GM19397 (cell line): ENCODE data around the gene PACS2.

ENCODE experiments used
- ATAC-seq: cut with Tn5 transposase; IDR thresholded peaks from one replicate; pipeline ENCODE4 v1.9.1; 2021; ENCODE audit warnings: mild to moderate bottlenecking, moderate library complexity; ENCODE audit not compliant: unreplicated experiment

The PACS2 gene

DNA sequence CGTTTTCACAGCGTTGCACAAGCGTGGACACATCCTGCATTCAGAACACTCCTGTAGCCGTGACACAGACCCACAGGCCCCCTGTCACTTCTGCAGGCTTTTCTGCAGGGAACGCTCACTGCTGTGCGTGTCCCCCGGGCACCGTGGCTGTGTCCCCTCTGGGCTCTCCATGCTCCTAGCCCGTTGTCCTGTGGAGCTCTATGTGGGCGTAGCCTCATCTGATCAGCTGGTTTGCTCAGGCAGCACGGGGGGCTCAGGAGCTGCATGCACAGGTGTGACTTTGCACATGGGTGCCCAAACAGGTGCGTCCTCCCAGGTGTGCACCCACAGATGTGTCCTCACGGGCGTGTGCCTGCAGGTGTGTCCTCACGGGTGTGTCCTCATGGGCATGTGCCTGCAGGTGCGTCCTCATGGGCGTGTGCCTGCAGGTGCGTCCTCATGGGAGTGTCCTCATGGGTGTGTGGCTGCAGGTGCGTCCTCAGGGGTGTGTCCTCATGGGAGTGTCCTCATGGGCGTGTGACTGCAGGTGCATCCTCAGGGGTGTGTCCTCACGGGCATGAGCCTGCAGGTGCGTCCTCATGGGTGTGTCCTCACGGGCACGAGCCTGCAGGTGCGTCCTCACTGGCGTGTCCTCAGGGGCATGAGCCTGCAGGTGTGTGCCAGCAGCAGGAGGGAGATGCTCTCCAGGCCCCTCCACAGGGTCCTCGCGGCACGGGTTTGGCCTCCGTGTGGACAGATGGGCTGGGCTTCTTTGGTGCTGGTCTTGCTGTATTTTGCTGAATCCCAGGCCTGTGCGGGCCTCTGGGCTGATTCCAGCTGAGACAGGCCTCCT lies 122.6 kb downstream of the PACS2 start:
- ATAC-seq, result no peak

DNA sequence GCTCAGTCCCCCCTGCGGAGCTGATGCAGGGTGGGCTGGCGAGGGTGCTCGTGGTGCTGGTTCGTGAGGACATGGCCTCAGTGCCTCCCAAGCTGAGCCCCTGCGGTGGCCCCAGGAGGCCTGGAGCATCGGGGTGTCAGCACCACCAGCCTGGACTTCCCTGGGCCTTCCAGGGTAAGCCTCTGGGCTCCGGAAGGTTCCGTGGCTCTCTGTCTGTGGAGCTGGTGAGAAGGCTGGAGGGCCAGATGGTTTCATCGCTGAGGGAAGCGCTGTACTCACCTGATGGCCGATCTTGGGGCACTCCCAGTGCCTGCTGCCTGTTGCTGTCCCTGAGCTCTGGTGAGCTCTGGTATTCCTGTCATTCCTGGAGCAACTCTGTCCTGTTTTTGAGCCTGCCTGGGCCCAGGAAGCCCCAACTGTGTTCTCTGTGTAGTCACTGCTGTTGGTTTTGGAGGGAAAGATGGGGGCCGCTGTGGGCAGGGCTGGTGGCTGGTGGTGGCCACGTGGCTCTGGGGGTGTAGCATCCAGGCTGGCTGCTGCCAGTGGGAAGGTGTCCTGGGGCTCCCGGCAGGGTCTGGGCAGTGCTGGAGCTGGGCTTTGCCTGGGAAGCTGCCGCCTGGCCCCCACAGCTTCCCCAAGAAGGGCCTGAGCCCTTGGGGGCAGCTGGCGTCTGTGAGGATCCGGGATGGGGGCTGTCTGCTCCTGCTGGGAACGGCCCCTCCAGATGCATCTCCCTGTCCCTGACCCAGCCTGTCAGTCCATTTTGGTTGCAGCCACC lies 123.4 kb downstream of the PACS2 start:
- ATAC-seq, result no peak

DNA sequence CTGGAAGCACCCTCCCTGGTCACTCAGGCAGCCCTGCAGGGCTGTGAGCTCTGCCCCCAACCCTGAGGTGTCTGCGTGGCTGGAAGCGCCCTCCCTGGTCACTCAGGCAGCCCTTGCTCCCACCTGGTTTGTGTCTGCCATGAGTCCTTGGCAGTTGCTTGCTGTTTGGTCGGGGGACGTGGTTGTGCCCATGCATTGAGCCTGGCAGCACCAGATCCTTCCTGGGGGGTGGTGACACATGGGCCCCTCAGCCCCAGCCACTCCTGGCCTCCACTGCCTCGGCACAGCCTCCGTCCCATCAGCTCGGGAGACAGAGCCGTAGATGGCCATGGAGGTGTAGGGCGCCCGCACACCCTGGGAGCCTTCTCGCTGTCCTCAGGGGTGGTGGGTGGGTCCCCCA lies 124.6 kb downstream of the PACS2 start:
- no peak for ATAC-seq

DNA sequence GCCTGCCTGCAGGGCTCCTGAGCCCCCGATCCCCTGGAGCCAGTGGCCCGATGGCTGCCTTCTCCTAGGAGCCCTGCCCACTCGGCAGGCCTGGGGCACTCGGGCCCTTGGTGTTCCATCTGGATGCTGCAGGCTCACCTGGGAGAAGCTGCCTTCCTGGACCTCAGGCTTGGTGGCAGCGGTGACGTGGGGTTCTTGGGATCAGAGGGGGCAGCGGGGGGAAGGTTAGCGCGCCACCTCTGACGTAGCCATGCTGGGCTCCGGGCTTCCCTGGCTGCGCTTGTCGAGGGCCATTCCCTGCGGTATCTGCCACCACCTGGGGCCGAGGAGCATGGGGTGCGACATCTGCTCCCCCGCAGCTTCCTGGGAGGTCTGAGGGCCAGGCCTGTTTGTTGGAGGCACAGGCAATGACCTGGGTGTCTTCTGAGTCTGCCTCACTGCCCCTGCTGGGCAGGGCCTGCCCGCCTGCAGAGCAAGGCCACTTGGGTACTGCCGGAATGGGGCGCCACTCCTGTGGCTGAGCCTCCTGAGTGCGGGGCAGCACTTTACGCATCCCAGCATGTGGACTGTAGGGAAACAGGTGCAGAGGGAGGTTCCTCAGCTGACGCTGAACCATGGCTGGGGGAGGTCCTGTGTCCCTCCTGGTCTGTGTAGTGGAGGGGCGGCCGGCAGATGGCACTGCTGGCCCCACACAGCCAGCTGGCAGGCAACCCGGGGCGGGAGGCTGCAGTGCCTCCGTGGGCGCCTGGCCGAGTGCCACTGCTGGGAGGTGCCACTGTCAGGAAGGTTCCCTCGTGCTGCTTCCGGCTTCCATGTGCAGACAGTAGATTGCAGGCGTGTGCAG lies 125.4 kb downstream of the PACS2 start:
- no peak for ATAC-seq

DNA sequence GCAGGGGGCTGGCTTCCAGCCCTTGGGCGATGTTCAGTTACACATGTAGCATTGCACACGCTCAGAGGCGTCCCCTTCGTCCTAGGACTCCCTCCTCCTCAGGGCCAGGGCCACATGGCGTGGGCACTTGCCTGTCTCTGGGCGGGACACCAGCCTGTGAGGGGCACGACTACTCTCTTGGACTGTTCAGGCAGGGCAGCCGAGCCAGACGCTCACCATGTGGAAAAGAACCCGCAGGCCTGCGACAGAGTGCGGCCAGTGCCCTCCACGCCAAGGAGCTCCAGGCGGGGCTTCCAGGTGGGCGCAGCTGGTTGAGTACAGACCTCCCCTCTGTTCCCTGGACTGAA lies 126.0 kb downstream of the PACS2 start:
- ATAC-seq, result no peak

DNA sequence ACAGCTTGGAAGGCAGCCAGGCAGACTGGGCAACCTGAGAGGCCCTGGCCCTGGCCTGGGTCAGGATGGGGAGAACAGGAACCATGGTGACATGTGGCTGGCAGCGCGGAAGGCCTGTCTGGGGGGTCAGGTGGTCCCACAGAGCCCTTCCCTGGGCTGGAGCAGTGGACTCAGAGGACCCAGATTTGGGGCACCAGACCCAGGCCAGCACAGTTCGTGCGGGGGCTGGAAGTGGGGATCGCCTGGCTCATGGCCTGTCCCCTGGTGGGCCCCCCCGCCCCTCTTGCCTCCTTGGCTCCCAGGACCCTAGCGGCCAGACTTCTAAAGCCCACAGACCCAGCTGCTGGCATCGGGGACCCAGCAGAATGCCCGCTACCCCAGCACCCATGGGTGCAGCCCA lies 126.4 kb downstream of the PACS2 start:
- ATAC-seq, result no peak

DNA sequence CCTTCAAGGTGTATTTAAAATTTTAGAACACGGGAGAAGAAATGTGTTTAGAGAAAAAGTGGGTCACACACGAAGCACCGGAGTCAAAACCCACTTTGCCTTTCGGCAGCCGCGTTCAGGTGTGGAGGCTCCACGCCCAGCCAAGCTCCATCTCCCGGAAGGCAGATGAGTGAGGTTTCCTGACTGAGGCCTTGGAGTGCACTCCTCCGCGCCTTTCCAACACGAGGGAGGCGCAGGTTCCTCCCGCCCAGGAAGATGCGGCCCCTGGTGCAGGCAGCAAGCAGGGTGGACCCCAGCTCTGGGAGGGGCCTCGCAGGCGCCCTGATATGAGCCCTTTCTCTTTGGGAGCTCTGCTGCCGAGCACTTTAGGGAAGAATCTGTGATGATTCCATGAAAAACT lies 127.6 kb downstream of the PACS2 start:
- no peak for ATAC-seq

DNA sequence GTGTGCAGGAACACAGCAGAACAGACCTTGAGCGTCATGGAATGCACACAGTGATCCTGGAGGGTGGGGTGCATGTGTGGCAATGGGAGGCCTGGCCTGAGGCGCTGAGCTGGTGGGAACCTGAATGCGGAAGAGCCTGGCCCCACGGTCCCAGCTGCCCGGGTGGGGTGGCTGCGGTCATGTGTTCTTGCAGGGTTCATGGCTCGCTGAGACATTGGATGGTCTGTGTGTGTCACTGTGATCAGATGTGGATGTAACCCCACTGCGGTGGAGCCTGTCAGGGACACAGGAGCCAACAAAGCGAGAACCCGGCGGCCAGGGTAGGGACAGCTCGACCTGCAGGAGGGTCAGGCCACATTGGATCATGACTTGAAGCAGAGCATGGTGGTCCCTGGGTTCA lies 128.3 kb downstream of the PACS2 start:
- no peak for ATAC-seq

DNA sequence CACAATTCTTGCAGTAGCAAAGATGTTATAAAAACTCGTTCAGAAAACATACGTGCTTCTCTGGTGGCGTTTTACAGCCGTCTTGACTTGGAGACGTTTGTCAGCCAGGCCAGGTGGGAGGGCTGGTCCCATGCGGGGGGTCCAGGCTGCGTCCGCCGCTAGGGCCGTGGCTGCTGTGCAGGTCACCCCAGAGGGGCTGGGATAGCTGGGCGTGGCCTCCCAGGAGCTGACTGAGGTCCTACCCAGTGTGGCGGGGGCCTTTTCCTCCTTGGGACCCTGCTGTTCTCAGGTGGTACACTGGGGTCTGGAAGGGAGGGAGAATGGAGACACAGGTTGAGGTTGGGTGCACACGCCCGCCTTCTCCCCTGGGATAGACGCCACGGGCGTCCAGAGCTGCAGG lies 130.3 kb downstream of the PACS2 start:
- no peak for ATAC-seq

DNA sequence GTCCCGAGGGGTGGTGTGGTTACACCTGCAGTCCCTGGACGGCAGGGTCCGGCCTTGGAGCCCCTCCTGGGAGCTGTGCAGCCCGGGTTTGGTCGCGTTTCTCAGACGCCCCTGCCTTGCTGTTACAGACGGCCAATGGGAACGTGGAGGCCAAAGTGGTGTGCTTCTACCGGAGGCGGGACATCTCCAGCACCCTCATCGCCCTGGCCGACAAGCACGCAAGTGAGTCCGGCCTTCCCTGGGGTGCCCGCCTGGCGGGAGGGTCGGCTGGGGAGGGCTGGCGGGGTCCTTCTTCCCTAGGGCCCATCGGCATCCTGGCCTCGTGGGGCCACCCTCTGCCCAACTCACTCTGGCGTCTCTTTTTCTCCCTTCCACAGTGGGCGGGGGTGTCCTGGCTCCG lies 130.7 kb downstream of the PACS2 start:
- no peak for ATAC-seq

DNA sequence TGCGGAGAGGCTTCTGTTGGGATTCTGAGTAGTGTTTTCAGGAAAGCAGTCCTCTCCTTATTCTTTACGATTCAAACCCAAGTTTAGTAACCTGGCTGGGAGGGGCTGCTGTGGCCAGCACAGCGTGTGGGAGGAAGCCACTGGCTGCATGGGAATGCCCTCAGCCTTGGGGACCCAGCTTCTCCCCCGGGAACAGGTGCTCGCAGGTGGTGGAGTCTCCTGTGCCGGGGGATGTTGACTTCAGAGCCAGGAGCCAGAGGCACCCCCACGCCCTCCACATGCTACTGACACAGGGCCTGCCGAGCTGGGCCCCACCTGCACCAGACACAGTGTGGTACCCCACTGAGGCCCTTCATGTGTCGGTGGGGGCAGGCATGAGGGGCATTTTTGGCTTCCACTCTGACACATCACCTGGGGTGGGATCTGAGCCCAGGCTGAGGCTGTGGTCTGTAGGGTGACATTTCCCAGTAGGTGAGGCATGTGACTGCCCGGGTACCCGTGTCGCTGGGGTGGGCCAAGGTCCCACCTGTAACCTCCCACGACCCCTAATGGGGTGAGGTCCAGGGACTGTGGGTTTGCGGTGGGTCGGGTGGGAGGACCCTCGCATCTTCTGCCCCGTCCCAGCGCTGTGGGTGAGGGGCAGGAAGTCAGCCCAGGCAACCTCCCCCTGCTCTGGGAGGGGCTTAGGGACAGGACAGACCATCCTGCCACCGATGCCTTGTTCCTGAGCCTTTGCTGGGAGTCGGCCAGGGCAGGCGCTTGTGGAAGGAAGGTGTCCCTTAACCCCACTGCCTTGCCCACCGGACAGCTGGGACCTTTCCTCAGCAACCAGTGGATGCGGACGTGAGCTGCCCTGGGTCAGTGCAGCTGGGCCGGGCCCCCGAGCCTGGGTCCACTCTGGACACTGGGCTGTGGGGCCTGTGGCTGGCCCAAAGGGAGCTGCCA lies 131.6 kb downstream of the PACS2 start:
- no peak for ATAC-seq

DNA sequence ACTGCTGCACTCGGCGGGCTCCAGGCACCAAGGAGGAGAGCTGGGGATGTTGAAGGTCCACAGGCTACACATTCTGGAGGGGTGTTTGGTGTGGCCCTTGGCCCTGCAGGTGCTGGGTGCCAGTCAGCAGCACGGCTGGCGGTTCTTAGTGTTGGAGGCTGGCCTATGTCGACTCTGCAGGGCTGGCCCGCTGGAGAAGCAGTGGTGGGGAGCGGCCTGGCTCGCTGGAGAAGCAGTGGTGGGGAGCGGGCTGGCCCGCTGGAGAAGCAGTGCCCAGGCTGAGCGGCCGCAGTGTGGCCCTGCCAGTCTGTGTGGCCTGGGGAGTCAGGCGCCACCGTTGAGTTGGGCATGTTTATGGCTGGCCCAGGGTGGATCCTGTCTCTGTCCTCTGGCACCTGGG lies 132.4 kb downstream of the PACS2 start:
- ATAC-seq, result no peak
